Mammary epithelial cell (primary cell): ENCODE data around the gene GALNT13.

ENCODE experiments used
- CTCF ChIP-seq, 2 donors: IDR thresholded peaks in 1 of 2; conservative IDR thresholded peaks in 1 of 2; 2 replicates each; pipeline ENCODE4 v1.5.1; 2011 to 2012; ENCODE audit warnings: inconsistent platforms in 2 of 2, low read length in 2 of 2, mild to moderate bottlenecking in 2 of 2, control low read depth in 1 of 2, low read depth in 1 of 2; ENCODE audit not compliant: insufficient read depth in 1 of 2; ENCODE audit errors: extremely low read depth in 1 of 2
- EZH2 ChIP-seq: IDR thresholded peaks from 2 replicates; pipeline ENCODE4 v1.6.1; 2012; ENCODE audit warnings: low read length, inconsistent platforms, borderline replicate concordance

- TF ChIP-seq CTCF (conservative IDR thresholded peaks at IDR 0.05 in 1 of 2, IDR thresholded peaks at IDR 0.05 in 1 of 2; ENCODE audit: extremely low read depth in 1 of 2, insufficient read depth in 1 of 2, low read depth in 1 of 2, low read length in 2 of 2), result no peak
- no peak for TF ChIP-seq EZH2
Observed at GRCh38 chr2:154263206-154263605, 391.5 kb downstream of the GALNT13 start.
